Stomach (tissue), 4 donors: Measurements from ENCODE around the gene RHOT2.

Source experiments
- CTCF ChIP-seq, 7 experiments: fragments of 450-650 bp in 4 of 7; fragments of 200-600 bp in 3 of 7; sonication (generic) in 3 of 7; IDR thresholded peaks; one replicate each; pipeline ENCODE4 v1.5.1; 2016 to 2019; ENCODE audit warnings: antibody characterized with exemption in 7 of 7, control low read depth in 2 of 7, mild to moderate bottlenecking in 1 of 7
- POLR2AphosphoS5 ChIP-seq, 3 donors: sonication (generic); formaldehyde crosslinking; IDR thresholded peaks; one replicate each; pipeline ENCODE4 v1.6.1; 2016; ENCODE audit warnings: antibody characterized with exemption in 3 of 3

- TF ChIP-seq CTCF (IDR thresholded peaks at IDR 0.05) (no peak), POLR2AphosphoS5 (IDR thresholded peaks at IDR 0.05) (no peak)
Observed at GRCh38 chr16:670485-671352, 2.8 kb downstream of the RHOT2 start.
